Activated CD4-positive, alpha-beta T cell treated with anti-CD3 and anti-CD28 coated beads, Interleukin-2, amount 50 U/mL, for 16 hours (primary cell): ENCODE results near the gene ZBTB16.

Source experiments
- DNase-seq: peaks from one replicate; pipeline ENCODE4 v3.0.0-alpha.2; 2020

The ZBTB16 gene

GRCh38 chr11:114085965-114086793 is 26.7 kb downstream of the ZBTB16 start:
- no peak for DNase-seq

DNA sequence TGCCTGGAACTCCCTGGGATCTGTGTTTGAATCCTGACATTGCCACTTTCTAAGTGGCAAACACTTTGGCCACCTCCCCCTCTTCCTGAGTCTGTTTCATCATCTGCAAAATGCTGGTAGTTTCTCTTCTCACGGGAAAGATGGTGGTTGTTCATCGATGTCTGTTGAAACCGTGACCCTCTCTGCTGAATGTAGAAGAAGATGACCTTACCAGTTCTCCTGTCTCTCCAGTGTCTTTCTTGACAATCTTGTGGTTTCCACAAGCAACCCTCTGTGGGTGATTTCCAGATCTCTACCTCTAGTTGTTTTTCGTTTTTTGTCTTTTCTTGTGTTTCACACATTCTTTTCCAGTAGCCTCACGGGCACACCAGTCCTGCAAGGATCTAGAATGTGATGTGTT is 27.5 kb downstream of the ZBTB16 start:
- DNase-seq = no peak

- no peak for DNase-seq
Measured at GRCh38 chr11:114088216-114088615, 28.7 kb downstream of the ZBTB16 start.

DNA sequence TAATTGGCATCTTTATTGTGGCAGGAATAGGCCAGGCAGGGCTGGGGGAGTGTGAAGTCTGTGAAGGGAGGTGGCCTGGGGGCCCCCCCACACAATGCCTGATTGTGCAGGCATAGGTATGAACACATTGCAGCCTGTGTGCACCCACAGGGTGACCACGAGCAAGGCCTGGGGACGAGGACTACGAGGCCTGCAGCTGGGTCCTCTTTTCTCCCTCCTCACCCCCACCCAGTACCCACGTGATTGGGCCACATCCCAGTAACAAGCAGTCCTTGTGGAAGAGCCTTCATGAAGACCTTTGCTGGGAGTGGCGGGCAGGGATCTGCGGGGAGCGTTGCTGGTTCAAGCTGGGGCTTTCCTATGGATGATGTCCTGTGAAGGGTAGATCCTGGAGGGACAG is 29.3 kb downstream of the ZBTB16 start:
- no peak for DNase-seq

DNA sequence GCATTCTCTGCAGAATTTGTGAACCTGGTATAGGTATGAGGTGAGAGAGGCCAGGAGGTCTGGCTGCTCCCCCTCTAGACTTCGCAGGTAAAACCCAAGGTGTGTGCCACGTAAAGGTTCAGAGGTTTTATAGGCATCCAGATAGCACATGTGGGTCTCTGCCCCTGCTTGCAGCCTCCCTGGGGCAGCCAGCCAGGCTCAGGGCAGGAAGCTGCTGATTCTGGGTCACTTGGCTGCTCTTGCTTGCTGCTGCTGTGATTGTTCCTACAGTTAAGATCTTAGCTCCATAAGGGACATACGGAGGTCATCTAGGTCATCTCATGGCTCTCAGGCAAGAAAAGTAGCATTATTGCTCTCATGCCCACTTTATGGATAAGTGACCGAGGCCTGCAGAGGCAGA is 30.2 kb downstream of the ZBTB16 start:
- no peak for DNase-seq

- DNase-seq = no peak
Measured at GRCh38 chr11:114090225-114090910, 30.9 kb downstream of the ZBTB16 start.

- no peak for DNase-seq
Measured at GRCh38 chr11:114090976-114091375, 31.5 kb downstream of the ZBTB16 start.

DNA sequence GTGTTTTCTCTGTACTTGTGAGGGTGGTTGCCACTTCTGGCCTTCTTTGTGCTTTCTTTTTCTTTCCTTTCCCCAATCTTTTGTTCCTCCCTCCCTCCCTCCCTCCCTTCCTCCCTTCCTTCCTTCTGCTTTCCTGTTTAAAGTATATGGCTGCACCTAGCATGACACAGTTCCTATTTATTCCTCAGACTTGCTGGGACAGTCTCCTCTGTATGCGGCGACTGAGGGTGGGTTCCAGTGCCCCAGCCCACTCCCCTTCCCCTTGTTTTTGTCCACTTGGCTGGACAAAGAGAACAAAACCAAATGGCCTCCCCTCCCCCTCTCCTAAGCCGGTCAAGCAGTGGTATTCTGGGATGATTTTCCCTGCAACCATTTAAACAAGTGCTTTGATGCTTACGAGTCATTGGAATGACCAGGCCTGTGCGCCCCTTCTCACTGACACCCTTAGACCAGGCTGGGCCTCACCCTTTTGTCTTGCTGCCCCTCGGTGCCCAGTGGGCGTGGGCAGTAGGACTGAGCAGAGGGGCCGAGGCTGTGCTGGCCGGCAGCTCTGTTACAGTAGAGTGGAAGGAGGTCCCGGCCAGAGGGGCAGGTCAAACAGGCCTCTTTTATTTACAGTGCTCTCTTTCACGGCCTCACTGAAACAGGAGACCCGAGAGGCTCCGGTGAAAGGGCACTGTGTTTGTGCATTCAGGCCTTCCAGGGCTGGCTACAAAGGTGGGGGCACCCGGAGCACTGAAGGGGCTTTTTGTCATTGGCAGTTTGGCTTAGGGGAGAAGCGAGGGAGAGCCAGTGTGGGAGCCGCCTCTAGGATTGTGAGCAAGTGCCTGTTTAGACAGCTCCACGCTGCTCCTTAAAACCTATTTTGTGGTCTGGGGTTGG is 32.2 kb downstream of the ZBTB16 start:
- no peak for DNase-seq

DNA sequence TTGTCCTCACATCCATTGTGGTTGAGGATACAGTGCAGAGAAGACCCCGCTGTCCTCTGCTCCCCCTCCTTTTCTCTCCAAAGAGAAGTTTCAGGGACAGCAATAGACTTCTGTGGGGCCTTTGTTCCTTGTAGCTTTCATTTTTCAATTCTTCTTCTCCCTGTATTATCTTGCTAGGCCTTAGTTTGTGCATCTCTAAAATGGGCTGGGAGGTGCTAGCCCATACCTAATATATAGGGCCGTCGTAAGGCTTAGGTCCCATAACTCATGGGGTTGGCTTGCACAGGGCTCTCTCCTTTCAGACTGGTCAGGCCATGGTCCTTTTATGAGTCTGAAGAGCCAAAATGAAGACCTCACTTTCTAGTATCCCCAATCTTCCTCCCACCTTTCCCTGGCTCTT is 33.0 kb downstream of the ZBTB16 start:
- DNase-seq = no peak

- no peak for DNase-seq
Measured at GRCh38 chr11:114092953-114093352, 33.4 kb downstream of the ZBTB16 start.

- no peak for DNase-seq
Measured at GRCh38 chr11:114094516-114094915, 35.0 kb downstream of the ZBTB16 start.

DNA sequence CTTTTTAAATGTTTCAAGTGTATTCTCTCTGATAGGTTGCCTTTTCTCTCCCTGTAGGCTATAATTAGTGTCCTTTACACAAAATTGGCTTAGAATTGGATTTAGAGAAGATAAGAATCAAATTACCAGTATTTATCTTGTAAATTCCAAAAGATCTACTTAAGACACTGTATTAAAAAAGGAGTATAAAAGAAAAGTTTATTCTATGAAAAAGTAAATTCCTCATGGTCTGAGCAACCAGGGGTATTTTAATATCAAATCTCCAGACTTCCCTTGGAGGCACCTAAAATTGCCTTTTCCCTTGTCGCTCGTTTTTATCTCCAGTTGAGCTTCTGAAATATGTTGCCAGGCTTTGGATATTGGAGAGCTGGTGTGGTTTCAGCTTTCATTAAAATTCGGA is 36.4 kb downstream of the ZBTB16 start:
- DNase-seq = no peak

DNA sequence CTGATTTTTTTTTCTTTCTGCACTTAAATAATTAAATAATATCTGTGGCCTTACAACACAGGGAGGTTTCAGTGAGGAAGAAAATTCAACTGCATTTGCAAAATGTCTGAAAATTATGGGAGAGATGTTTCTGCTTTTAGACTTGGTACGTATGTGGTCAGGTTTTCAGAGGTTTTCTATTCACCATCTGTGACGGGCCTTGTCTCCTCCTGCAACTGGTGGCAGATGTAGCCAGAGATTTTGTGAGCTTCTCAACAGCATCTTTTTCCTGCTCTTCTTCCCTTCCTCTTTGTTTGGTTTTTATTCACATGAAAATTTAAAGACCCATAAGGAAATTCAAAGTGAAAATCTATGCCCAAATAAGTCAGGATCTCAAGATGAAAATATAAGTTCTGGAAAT is 38.3 kb downstream of the ZBTB16 start:
- DNase-seq = no peak

DNA sequence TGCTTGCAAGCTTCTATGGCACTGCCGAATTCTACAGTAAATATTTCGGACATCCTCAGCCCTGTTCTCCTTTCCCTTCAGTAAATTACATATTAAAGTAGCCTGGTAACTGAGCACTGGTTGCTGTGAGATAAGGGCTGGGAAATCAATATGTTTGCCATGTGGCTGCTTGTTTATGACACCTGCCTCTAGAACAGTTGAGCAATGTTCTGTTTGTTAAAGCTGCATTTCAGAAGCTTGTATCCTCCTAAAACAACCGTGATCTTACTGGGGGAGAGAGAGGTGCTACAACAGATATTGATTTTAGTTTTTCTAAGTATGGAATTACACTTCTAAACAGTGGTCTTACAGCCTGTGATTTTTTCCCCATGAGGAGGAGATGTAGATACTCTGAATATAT is 39.4 kb downstream of the ZBTB16 start:
- no peak for DNase-seq

- DNase-seq = no peak
Measured at GRCh38 chr11:114099392-114100178, 40.1 kb downstream of the ZBTB16 start.

DNA sequence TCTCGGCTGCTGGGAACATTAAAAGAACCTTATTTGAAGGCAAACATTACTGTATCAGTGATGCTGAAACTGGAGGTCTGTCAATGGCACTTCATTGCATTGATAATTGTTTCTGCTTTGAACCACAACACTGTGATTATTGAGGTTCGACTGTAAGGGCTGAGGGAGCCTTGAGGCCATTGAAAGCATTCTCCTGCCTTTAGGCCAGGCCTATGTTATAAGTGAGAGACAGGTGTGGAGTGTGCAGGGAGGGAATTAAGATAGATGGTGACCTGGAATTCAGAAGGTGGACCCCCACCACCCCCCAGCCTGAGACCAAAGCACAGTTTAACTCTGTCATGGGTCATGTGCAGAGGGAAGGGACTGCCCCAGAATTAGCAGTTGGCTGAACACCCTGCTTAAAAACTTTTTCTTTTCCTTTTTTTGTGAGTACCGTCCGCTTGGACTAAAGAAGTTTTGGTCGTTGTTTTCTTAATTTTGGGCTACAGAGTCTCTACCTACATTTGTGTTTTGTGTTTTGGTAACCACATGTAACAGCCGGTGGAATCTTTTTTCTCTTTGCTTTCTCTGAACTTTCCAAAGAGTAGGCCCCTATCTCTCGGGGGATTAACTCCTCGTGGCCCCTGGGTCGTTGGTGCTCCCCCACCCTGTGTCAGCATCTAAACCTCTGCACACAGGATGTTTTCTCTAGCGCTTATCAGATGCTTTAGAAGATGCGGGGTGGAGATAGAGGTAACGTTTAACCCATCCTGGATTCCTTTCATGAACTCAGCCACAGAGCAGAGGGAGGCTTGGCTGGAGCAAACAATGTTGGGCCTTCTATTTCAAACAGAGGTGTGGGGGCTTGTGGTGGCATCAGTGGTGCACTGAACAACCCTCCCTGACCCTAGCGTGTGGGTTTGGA is 43.7 kb downstream of the ZBTB16 start:
- DNase-seq = peak; percentile 22

DNA sequence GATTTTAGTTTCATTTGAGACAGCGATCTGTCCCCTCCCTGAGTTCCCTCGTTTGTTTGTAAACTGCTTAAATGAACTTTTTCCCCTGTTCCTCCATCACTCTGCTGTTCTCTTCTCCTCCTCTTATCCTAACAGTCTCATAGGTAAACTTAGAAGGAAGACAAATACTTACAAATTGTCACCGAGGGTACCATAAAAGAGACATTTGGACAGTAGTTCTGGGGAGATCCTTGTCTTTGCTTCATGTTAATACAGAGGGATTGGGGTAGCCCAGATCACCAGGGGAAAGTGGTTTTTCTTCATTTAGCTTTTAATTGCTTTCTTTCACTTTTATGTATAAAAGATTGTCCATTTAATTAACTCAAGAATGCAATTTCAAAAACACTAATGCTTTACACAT is 46.1 kb downstream of the ZBTB16 start:
- no peak for DNase-seq

DNA sequence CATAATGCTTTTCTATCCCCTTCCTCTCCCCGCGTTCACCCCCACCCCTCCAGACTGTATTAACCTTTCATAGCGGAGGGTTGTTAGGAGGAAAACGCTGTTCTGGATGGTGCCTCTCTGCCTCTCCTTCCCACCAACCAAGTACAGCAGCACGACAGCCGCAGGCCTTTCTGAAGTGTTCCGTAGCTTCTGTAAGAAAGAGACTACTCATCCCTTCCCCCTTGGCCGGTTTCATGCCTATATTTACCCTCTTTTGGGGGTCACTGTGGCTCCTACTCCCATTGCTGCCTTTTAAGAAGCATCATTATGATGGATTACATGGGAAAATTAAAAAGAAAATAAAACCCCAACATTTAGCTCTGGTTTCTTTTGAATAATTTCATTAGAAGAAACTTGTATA is 46.5 kb downstream of the ZBTB16 start:
- DNase-seq = no peak

DNA sequence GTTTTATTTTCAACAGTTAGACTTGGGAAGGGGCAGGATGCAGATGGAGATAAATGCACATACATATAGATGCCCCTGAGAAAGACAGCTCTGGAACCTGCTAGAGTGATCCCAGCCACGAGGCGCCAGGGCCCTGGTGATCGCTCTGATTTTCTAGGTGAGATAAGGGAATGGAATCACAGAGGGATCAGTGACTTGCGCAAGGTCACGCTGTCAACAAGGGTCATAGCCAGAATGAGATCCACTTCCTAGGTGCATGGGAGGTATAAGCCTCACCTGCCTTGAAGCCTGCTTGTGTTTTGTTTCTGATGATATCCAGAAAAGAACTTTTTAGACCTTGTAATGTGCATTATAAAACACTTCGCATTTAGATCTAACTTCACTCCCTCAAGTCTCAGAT is 47.5 kb downstream of the ZBTB16 start:
- DNase-seq = no peak

DNA sequence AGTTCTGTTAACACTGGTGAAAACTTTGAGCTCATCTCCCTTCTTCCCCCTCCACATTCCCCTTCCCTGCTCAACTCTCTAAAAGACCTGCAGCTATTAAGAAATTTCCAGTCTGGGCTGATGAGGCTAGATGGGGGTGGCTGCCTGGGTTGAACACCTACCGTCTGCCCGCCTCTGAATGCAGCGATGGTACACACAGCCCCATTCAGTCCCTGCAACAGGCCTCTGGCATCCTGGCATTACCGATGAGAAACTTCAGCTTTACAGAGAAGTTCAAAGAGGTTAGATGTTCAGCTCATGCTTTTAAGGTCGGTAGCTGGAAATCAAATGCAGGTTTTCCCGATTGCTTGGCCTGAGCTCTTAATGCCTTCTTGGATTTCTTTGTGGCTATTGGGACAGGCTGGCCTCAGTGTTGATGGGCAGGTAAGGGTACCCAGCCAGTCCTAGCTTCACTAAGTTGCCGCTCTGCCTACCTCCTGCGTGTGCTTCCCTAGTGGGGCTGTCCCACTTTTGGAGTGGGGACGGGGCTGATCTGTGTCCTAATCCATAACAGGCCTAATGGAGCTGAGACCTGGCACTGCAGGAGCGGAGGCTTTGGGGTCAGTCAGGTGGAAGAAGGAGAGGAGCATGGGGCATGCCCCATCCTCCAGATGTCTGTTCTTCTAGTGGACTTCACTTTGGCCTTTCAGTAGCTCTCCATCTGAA is 49.1 kb downstream of the ZBTB16 start:
- DNase-seq = no peak
